Psoas muscle (tissue), 8 donors: ENCODE measurements around the gene CFAP299. TPM values are rescaled to one million over a fixed set of nuclear protein-coding genes. Genes with fewer than 3 reads are reported as not detected.

Experiments used
- ATAC-seq, 4 donors: fragments of 200-7000 bp; cut with Tn5 transposase; one replicate each; pipeline ENCODE4 v1.9.1; 2020; ENCODE audit warnings: moderate library complexity in 3 of 4, mild to moderate bottlenecking in 2 of 4
- DNase-seq, 2 donors: peaks; one replicate each; pipeline ENCODE4 v3.0.0-alpha.2; 2020
- H3K27ac ChIP-seq: fragments of 200-600 bp; one replicate; pipeline ENCODE4 v1.8.0; 2022
- H3K27me3 ChIP-seq, 3 donors: fragments of 200-600 bp in 1 of 3; one replicate each; pipeline versions ENCODE4 v1.6.1 to v1.8.0; 2013 to 2022; ENCODE audit warnings: low read length in 2 of 3, mild to moderate bottlenecking in 2 of 3, moderate library complexity in 1 of 3; ENCODE audit not compliant: insufficient read depth in 3 of 3
- H3K36me3 ChIP-seq, 2 donors: fragments of 200-600 bp in 1 of 2; one replicate each; pipeline versions ENCODE4 v1.6.1 to v1.8.0; 2013 to 2022; ENCODE audit warnings: low read depth in 1 of 2, mild to moderate bottlenecking in 1 of 2, moderate library complexity in 1 of 2; ENCODE audit not compliant: insufficient read depth in 1 of 2
- H3K4me1 ChIP-seq: fragments of 200-600 bp; one replicate; pipeline ENCODE4 v1.8.0; 2022
- H3K4me3 ChIP-seq: fragments of 200-600 bp; one replicate; pipeline ENCODE4 v1.8.0; 2022; ENCODE audit warnings: mild to moderate bottlenecking
- H3K9me3 ChIP-seq: fragments of 200-600 bp; one replicate; pipeline ENCODE4 v1.8.0; 2022
- WGBS, 3 donors: extraction: QIAGEN DNeasy Blood & Tissue Kit; methylation state at CpG; one replicate each; pipeline versions ENCODE4 v1.1.6 to v1.1.7; 2013; 5-methylcytosine and 5-hydroxymethylcytosine counted together
- intact Hi-C, 2 donors: fragments of 100-400 bp; cut with DNase I; formaldehyde crosslinking; loops; one replicate each; pipeline versions ENCODE4 v1.11.0 to v1.14.2; 2022
- polyA plus RNA-seq, 3 donors: library from polyadenylated mRNA; stranded (reverse); fragments of 200-250 nt; gene quantifications; one replicate each; pipeline ENCODE4 v1.2.3, GENCODE V29; 2013
- total RNA-seq, 4 donors: library from RNA; stranded (reverse); fragmentation: NEBNext Ultra II Directional in 2 of 4; extraction: Animal tissue kit (Norgen Biotek cat#: 25700) in 2 of 4; gene quantifications; one replicate each; pipeline versions ENCODE4 v1.2.1 to v1.2.4, GENCODE V29; 2021 to 2023
- TF ChIP-seq, protein P1 (sequence below): fragments of 200-600 bp; IDR thresholded peaks from one replicate; pipeline ENCODE4 v1.8.0; 2022; ENCODE audit warnings: antibody characterized with exemption
- donor health status: healthy with polysubstance abuse.
- donor health status: DM: no; HTN: no; CAD: no; lungs with moderate emphysema.
- donor health status: Bipolar disorder and iron deficiency.
- donor health status: healthy.
- donor health status: DM: yes; HTN: yes; CAD: no.
- donor health status: DM: no; HTN: no; CAD: no.
- donor health status: DM: no; HTN: no; CAD: no.
- donor health status: DM: yes; HTN: yes; CAD: no.

The CFAP299 gene
- total and polyA plus RNA-seq, 7 donors, result not detected

GRCh38 chr4:80465238-80465637 lies 129.7 kb downstream of the CFAP299 start:
- WGBS, 3 donors, result 93 to 100% (median 95%) methylated on average over 1 of the region's 1 CpG
- Histone ChIP-seq H3K27ac (no peak overlapping the region), H3K27me3 (no peaks in the 10 kb centered on the region), H3K4me3 (no peak overlapping the region), H3K4me1 (no peaks in the 10 kb centered on the region), H3K9me3 (no peaks in the 10 kb centered on the region), H3K36me3 (no peaks in the 10 kb centered on the region)
- ATAC-seq (no peak), DNase-seq (no peak)
- intact Hi-C loops, result no loop called here
- TF ChIP-seq, protein P1, sequence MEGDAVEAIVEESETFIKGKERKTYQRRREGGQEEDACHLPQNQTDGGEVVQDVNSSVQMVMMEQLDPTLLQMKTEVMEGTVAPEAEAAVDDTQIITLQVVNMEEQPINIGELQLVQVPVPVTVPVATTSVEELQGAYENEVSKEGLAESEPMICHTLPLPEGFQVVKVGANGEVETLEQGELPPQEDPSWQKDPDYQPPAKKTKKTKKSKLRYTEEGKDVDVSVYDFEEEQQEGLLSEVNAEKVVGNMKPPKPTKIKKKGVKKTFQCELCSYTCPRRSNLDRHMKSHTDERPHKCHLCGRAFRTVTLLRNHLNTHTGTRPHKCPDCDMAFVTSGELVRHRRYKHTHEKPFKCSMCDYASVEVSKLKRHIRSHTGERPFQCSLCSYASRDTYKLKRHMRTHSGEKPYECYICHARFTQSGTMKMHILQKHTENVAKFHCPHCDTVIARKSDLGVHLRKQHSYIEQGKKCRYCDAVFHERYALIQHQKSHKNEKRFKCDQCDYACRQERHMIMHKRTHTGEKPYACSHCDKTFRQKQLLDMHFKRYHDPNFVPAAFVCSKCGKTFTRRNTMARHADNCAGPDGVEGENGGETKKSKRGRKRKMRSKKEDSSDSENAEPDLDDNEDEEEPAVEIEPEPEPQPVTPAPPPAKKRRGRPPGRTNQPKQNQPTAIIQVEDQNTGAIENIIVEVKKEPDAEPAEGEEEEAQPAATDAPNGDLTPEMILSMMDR, result no peak

DNA sequence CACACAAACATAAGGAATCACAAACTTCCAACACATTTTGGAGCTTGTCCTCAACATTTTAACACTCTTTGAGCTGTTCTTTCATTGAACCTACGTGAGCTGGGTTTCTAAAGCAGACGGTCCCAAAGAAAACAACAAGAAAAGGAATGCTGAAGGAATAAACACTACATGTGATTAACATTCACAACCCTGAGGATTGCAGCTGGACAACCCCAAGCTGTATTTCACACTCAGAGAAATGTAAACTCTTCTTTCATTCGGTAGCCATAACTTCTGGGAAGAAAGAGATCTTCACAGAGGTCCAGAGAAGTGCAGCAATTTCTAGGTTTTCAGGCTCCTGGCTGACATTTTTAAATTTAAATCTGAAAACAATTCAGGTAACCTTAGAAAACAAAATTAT lies 130.2 kb downstream of the CFAP299 start:
- TF ChIP-seq, protein P1, result no peak
- DNase-seq (no peak), ATAC-seq (no peak)
- intact Hi-C loops, result no loop called here
- no peaks in the 10 kb centered on the region for H3K27me3 ChIP-seq
- no peaks in the 10 kb centered on the region for H3K36me3 ChIP-seq
- H3K4me3 ChIP-seq, result no peak overlapping the region
- WGBS, 3 donors, result 72 to 76% (median 76%) methylated on average over 3 of the region's 3 CpGs
- H3K4me1 ChIP-seq, result no peaks in the 10 kb centered on the region
- no peak overlapping the region for H3K27ac ChIP-seq
- H3K9me3 ChIP-seq, result no peaks in the 10 kb centered on the region

DNA sequence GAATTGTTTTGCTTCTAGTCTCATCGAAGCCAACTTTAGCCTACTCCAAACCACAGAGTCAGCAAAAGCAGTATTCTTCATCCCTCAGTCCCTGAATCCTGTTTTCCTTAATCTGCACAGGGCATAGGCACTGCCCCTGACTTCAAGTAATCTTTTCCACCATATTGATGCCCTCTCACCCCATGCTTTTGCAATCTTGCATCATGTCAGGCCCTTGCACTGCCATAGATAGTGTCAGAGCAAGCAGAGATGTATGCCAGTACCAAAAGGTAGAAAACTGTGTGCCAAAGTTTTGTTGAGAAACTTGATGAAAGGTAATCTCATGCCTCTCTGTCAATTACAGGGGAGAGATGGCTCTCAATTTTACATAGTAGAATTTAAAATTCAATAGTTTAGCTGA lies 131.1 kb downstream of the CFAP299 start:
- no peaks in the 10 kb centered on the region for H3K27me3 ChIP-seq
- WGBS, 3 donors, result 85 to 100% (median 87%) methylated on average over 1 of the region's 1 CpG
- H3K4me3 ChIP-seq, result no peak overlapping the region
- intact Hi-C loops, result no loop called here
- DNase-seq (no peak), ATAC-seq (no peak)
- no peak overlapping the region for H3K27ac ChIP-seq
- H3K9me3 ChIP-seq, result no peaks in the 10 kb centered on the region
- no peaks in the 10 kb centered on the region for H3K36me3 ChIP-seq
- H3K4me1 ChIP-seq, result no peaks in the 10 kb centered on the region
- TF ChIP-seq, protein P1, result no peak

GRCh38 chr4:80471756-80472155 lies 136.2 kb downstream of the CFAP299 start:
- ATAC-seq, result no peak
- no peak overlapping the region for H3K4me3 ChIP-seq
- intact Hi-C loops, result no loop called here
- H3K27me3 ChIP-seq, result no peaks in the 10 kb centered on the region
- TF ChIP-seq, protein P1, result no peak
- 17 to 20% (median 18%) methylated on average over 9 of the region's 9 CpGs for WGBS, 3 donors
- H3K4me1 ChIP-seq, result no peaks in the 10 kb centered on the region
- DNase-seq, result no peak
- no peaks in the 10 kb centered on the region for H3K9me3 ChIP-seq
- no peak overlapping the region for H3K27ac ChIP-seq
- H3K36me3 ChIP-seq, result no peaks in the 10 kb centered on the region

DNA sequence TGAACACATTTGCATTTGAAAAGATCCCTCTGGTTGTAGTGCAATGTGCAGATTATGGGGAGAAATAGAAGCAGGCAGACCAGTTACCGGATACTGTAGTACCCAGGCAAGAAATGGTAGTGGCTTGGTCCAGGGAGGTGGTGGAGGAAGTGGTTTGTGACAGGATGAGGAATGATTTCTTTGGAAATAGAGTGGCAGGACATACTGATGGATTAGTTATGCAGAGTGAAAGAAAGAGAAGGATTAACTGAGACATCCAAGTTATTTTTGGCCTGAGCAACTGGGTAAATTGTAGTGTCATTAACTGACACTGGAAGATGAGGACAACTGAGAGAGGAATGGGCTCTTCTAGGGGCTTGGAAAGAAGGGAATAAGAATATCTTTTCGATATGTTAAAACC lies 139.7 kb downstream of the CFAP299 start:
- Histone ChIP-seq H3K36me3 (no peaks in the 10 kb centered on the region), H3K27ac (no peak overlapping the region), H3K4me1 (no peaks in the 10 kb centered on the region), H3K4me3 (no peak overlapping the region), H3K9me3 (no peaks in the 10 kb centered on the region), H3K27me3 (no peaks in the 10 kb centered on the region)
- no peak for ATAC-seq
- 85 to 89% (median 85%) methylated on average over 2 of the region's 2 CpGs for WGBS, 3 donors
- DNase-seq, result no peak
- intact Hi-C loops, result no loop called here
- TF ChIP-seq, protein P1, result no peak
